Upper lobe of left lung (tissue), 6 donors: Measurements from ENCODE around the gene SENP7. TPM values are rescaled to one million over a fixed set of nuclear protein-coding genes. Genes with fewer than 3 reads are reported as not detected.
"Not testable (repeated sequence)": the region's sequence is repeated elsewhere in the genome, so short reads cannot be mapped to it uniquely, and the experiment has no call there.

ENCODE experiments used
- ATAC-seq, 2 donors: fragments of 200-7000 bp; cut with Tn5 transposase; one replicate each; pipeline ENCODE4 v1.9.1; 2022; ENCODE audit warnings: mild to moderate bottlenecking in 2 of 2, moderate library complexity in 2 of 2; ENCODE audit not compliant: low FRiP score in 2 of 2
- DNase-seq, 2 donors: peaks; one replicate each; pipeline ENCODE4 v3.0.0-alpha.2; 2019 to 2020
- H3K27ac ChIP-seq, 4 donors: fragments of 200-600 bp; sonication (generic); one replicate each; pipeline ENCODE4 v1.5.1; 2016 to 2019
- H3K27me3 ChIP-seq, 4 donors: fragments of 200-600 bp; sonication (generic); one replicate each; pipeline ENCODE4 v1.5.1; 2017 to 2019
- H3K36me3 ChIP-seq, 4 donors: fragments of 200-600 bp; sonication (generic); one replicate each; pipeline ENCODE4 v1.5.1; 2016 to 2019
- H3K4me1 ChIP-seq, 4 donors: fragments of 200-600 bp; sonication (generic); one replicate each; pipeline ENCODE4 v1.5.1; 2018 to 2019
- H3K4me3 ChIP-seq, 4 donors: fragments of 200-600 bp; sonication (generic); one replicate each; pipeline ENCODE4 v1.5.1; 2017 to 2019; ENCODE audit warnings: mild to moderate bottlenecking in 2 of 4, moderate library complexity in 1 of 4
- H3K9me3 ChIP-seq, 4 donors: fragments of 200-600 bp; sonication (generic); one replicate each; pipeline ENCODE4 v1.5.1; 2018 to 2019
- CTCF ChIP-seq, 6 experiments: fragments of 450-650 bp in 4 of 6; fragments of 200-600 bp in 2 of 6; sonication (generic) in 2 of 6; IDR thresholded peaks; one replicate each; pipeline ENCODE4 v1.5.1; 2016 to 2019; ENCODE audit warnings: antibody characterized with exemption in 6 of 6
- EP300 ChIP-seq, 4 donors: sonication (generic); formaldehyde crosslinking; IDR thresholded peaks; one replicate each; pipeline ENCODE4 v1.5.1; 2017; ENCODE audit warnings: antibody characterized with exemption in 4 of 4, control low read depth in 2 of 4
- POLR2A ChIP-seq, 4 donors: fragments of 450-650 bp; IDR thresholded peaks; one replicate each; pipeline ENCODE4 v1.5.1; 2016 to 2017; ENCODE audit warnings: antibody characterized with exemption in 4 of 4, mild to moderate bottlenecking in 2 of 4
- POLR2AphosphoS5 ChIP-seq, 2 donors: sonication (generic); formaldehyde crosslinking; IDR thresholded peaks; one replicate each; pipeline ENCODE4 v1.5.1; 2017; ENCODE audit warnings: antibody characterized with exemption in 2 of 2
- WGBS, 2 donors: methylation state at CpG; one replicate each; pipeline ENCODE4 v1.1.5; 2017 to 2018; 5-methylcytosine and 5-hydroxymethylcytosine counted together
- total RNA-seq, 6 donors: library from RNA; depleted of rRNA in 4 of 6; stranded (reverse); fragments of >200 nt in 4 of 6; gene quantifications; one replicate each; pipeline versions ENCODE4 v1.1.0 to v1.2.1, GENCODE V29; 2016 to 2021
- donor health status: DM: no; HTN: no; CAD: no; lungs with moderate emphysema.
- donor health status: DM: no; HTN: yes; CAD: no; lungs with severe emphysema.

Gene SENP7
- total RNA-seq, 6 donors from 2014 or later = 6.0 to 34.6 (median 14.3) TPM

- H3K9me3 ChIP-seq = no peaks in the 10 kb centered on the region
- no peak for ATAC-seq
- 61 to 80% methylated on average over 1 of the region's 1 CpG for WGBS, 2 donors
- no peaks in the 10 kb centered on the region for H3K27me3 ChIP-seq
- H3K27ac ChIP-seq = no peak overlapping the region
- DNase-seq = no peak
- TF ChIP-seq EP300 (IDR thresholded peaks at IDR 0.05) (no peak), POLR2A (IDR thresholded peaks at IDR 0.05) (no peak), CTCF (IDR thresholded peaks at IDR 0.05) (no peak), POLR2AphosphoS5 (IDR thresholded peaks at IDR 0.05) (no peak)
- H3K4me1 ChIP-seq = no peaks in the 10 kb centered on the region
- H3K36me3 ChIP-seq = no peaks in the 10 kb centered on the region
- H3K4me3 ChIP-seq = no peak overlapping the region
These were observed 36.5 kb upstream of the SENP7 start for GRCh38 chr3:101549473-101549872.

DNA sequence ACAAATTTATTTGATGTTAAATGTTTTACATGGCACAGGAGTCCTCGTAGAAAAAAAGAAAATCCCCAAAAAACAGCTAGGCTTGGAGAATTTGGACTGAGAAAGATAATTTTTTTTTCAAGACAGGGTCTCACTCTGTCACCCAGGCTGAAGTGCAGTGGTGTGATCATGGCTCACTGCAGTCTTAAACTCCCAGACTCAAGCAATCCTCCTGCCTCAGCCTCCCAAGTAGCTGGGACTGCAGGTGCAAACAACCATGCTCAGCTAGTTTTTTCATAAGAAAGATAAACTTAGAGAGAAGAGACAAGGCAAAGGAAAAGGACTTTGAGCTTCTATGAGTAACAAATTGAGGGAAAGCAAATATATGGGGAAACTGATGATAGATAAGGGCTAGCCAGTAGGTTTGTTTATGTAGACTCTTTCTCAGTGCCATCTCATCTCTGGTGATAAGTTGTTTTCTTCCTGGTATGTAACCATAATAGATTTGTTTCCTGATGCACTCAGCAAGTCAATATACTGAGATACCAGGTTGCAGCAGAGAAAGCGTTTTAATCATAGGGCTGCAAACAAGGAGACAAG lies 35.6 kb upstream of the SENP7 start:
- 73 to 84% methylated on average over 2 of the region's 2 CpGs for WGBS, 2 donors
- H3K4me3 ChIP-seq = no peak overlapping the region
- H3K36me3 ChIP-seq = no peaks in the 10 kb centered on the region
- DNase-seq (no peak), ATAC-seq (no peak)
- no peaks in the 10 kb centered on the region for H3K27me3 ChIP-seq
- no peak overlapping the region for H3K27ac ChIP-seq
- no peaks in the 10 kb centered on the region for H3K9me3 ChIP-seq
- TF ChIP-seq CTCF (IDR thresholded peaks at IDR 0.05) (no peak), POLR2AphosphoS5 (IDR thresholded peaks at IDR 0.05) (no peak), POLR2A (IDR thresholded peaks at IDR 0.05) (no peak)
- H3K4me1 ChIP-seq = no peaks in the 10 kb centered on the region

DNA sequence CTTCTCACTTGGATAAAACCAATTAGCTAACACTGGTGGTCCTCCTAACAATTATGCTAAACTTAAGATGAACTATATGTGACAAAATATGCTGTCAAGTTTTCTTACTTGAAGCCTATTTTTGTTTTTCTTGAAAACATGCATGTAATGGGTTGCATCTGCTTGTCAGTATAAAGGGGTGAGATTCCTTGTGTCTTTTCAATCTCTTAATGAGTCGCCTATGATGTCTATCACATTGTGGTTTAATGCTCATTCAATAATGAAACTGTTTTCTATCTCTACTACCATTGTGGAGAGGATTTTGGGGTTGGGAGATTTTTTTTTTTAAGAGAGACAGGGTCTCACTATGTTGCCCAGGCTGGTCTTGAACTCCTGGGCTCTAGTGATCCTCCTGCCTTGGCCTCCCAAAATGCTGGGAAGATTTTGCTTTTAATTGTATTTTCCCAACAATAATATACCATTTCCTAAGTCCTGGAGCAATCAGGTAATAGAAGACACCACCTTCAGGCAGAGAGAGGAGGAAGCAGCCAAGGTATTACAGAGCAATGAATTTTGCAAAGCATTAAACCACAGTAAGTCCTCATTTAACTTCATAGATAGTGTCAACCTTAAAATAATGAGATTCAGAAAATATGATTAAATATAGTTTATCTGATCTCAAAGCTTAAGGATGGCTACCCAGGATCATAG lies 31.3 kb upstream of the SENP7 start:
- H3K36me3 ChIP-seq = no peaks in the 10 kb centered on the region
- WGBS, 2 donors = 71 to 85% methylated on average over 1 of the region's 1 CpG

GRCh38 chr3:101542957-101543356 lies 29.9 kb upstream of the SENP7 start:
- DNase-seq = no peak
- H3K27ac ChIP-seq = no peak overlapping the region
- no peaks in the 10 kb centered on the region for H3K36me3 ChIP-seq
- no peaks in the 10 kb centered on the region for H3K4me1 ChIP-seq
- H3K4me3 ChIP-seq = no peak overlapping the region
- TF ChIP-seq EP300 (IDR thresholded peaks at IDR 0.05) (no peak), CTCF (IDR thresholded peaks at IDR 0.05) (no peak), POLR2AphosphoS5 (IDR thresholded peaks at IDR 0.05) (no peak), POLR2A (IDR thresholded peaks at IDR 0.05) (no peak)
- ATAC-seq = no peak
- H3K27me3 ChIP-seq = no peaks in the 10 kb centered on the region
- no peaks in the 10 kb centered on the region for H3K9me3 ChIP-seq

More for the DNA sequence above, 31.3 kb upstream of the SENP7 start:
- no peaks in the 10 kb centered on the region for H3K4me1 ChIP-seq
- H3K4me3 ChIP-seq = no peak overlapping the region
- H3K9me3 ChIP-seq = no peaks in the 10 kb centered on the region
- no peaks in the 10 kb centered on the region for H3K27me3 ChIP-seq
- DNase-seq = no peak
- H3K27ac ChIP-seq = no peak overlapping the region
- TF ChIP-seq POLR2A (IDR thresholded peaks at IDR 0.05) (no peak), POLR2AphosphoS5 (IDR thresholded peaks at IDR 0.05) (no peak), CTCF (IDR thresholded peaks at IDR 0.05) (no peak), EP300 (IDR thresholded peaks at IDR 0.05) (no peak)
- ATAC-seq = no peak

DNA sequence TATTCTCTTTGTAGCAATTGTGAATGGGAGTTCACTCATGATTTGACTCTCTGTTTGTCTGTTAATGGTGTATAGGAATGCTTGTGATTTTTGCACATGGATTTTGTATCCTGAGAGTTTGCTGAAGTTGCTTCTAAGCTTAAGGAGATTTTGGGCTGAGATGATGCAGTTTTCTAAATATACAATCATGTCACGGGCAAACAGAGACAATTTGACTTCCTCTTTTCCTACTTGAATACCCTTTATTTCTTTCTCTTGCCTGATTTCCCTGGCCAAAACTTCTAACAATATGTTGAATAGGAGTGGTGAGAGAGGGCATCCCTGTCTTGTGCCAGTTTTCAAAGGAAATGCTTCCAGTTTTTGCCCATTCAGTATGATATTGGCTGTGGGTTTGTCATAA lies 23.9 kb upstream of the SENP7 start:
- WGBS, 2 donors = 59 to 79% methylated on average over 1 of the region's 1 CpG
- H3K36me3 ChIP-seq, ATAC-seq, H3K9me3 ChIP-seq, DNase-seq, H3K4me1 ChIP-seq, H3K4me3 ChIP-seq, H3K27ac ChIP-seq, H3K27me3 ChIP-seq: not testable (repeated sequence)
